SH-SY5Y (cell line): ENCODE data around the gene NAA11.

Experiments used
- GATA2 ChIP-seq: IDR thresholded peaks from 2 replicates; pipeline ENCODE4 v1.6.1; 2011; ENCODE audit warnings: mild to moderate bottlenecking, low read depth, low read length
- GATA3 ChIP-seq: IDR thresholded peaks from 2 replicates; pipeline ENCODE4 v1.6.1; 2011; ENCODE audit warnings: low read depth, mild to moderate bottlenecking, low read length, moderate library complexity

DNA sequence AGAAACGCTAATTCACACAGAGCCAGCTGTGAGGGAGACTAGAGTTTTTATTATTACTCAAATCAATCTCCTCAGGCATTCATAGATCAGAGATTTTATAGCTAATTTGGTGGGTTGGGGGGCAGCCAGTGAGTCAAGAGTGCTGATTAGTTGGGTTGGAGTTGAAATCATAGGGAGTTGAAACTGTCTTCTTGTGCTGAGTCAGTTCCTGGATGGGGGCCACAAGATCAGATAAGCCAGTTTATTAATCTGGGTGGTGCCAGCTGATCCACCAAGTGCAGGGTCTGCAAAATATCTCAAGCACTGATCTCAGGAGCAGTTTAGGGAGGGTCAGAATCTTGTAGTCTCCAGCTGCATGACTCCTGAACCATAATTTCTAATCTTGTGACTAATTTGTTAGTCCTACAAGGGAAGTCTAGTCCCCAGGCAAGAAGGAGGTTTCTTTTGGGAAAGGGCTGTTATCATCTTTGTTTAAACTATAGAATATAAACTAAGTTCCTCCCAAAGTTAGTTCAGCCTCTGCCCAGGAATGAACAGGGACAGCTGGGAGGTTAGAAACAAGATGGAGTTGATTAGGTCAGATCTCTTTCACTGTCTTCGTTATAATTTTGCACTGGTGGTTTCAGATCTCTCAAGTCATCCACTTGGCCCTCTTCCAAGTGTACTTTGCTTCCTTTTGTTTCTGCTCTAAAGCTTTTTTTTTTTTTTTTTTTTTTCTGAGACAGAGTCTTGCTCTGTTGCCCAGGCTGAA is 5.4 kb upstream of the NAA11 start:
- TF ChIP-seq GATA2: no peak
- no peak for TF ChIP-seq GATA3
